T-helper 1 cell treated with Interleukin-12 subunit alpha and Interleukin-12 subunit beta and Interleukin-4 antibody, amounts not matched to agents 30 μg/mL and 1 μg/mL, for 36 hours (primary cell): ENCODE measurements around the gene EXOC6.
A peak's percentile ranks its signal among the peaks of the same experiment; 100 is the strongest.

Experiments used
- H3K27ac Mint-ChIP-seq: one replicate; pipeline ENCODE4 v1.8.0; 2021; ENCODE audit warnings: mild to moderate bottlenecking, mixed read lengths
- H3K27me3 Mint-ChIP-seq: one replicate; pipeline ENCODE4 v1.8.0; 2021; ENCODE audit warnings: low read depth, mixed read lengths
- H3K36me3 Mint-ChIP-seq: one replicate; pipeline ENCODE4 v1.8.0; 2021; ENCODE audit warnings: low read depth, mixed read lengths
- H3K4me1 Mint-ChIP-seq: one replicate; pipeline ENCODE4 v1.8.0; 2021; ENCODE audit warnings: low read depth, mixed read lengths
- H3K4me3 Mint-ChIP-seq: one replicate; pipeline ENCODE4 v1.8.0; 2021; ENCODE audit warnings: mild to moderate bottlenecking, moderate library complexity, mixed read lengths
- H3K9me3 Mint-ChIP-seq: one replicate; pipeline ENCODE4 v1.8.0; 2021; ENCODE audit warnings: mixed read lengths

Gene EXOC6

GRCh38 chr10:92846854-92847201, 1.5 kb upstream of the EXOC6 start:
- Mint-ChIP-seq H3K9me3 (no peaks in the 10 kb centered on the region), H3K27me3 (no peaks in the 10 kb centered on the region), H3K4me1 (peaks cover 37% of the 10 kb centered on the region), H3K27ac (peak overlapping the region; percentile 82), H3K36me3 (peaks cover 3% of the 10 kb centered on the region), H3K4me3 (peak overlapping the region; percentile 89)

GRCh38 chr10:92847202-92847864, 987 bp upstream of the EXOC6 start:
- no peaks in the 10 kb centered on the region for H3K27me3 Mint-ChIP-seq
- H3K27ac Mint-ChIP-seq = peak overlapping the region; percentile 82
- peak overlapping the region; percentile 89 for H3K4me3 Mint-ChIP-seq
- H3K4me1 Mint-ChIP-seq = peaks cover 40% of the 10 kb centered on the region
- peaks cover 3% of the 10 kb centered on the region for H3K36me3 Mint-ChIP-seq
- H3K9me3 Mint-ChIP-seq = no peaks in the 10 kb centered on the region

- no peaks in the 10 kb centered on the region for H3K9me3 Mint-ChIP-seq
- H3K36me3 Mint-ChIP-seq = peaks cover 3% of the 10 kb centered on the region
- peak overlapping the region; percentile 82 for H3K27ac Mint-ChIP-seq
- H3K4me1 Mint-ChIP-seq = peaks cover 38% of the 10 kb centered on the region
- H3K27me3 Mint-ChIP-seq = no peaks in the 10 kb centered on the region
- peak overlapping the region; percentile 89 for H3K4me3 Mint-ChIP-seq
Observed at GRCh38 chr10:92848037-92848440, 281 bp upstream of the EXOC6 start.

GRCh38 chr10:92849234-92849525, 860 bp downstream of the EXOC6 start:
- Mint-ChIP-seq H3K4me3 (peak overlapping the region; percentile 80), H3K9me3 (no peaks in the 10 kb centered on the region), H3K4me1 (peaks cover 36% of the 10 kb centered on the region), H3K36me3 (peaks cover 5% of the 10 kb centered on the region), H3K27ac (peak overlapping the region; percentile 83), H3K27me3 (no peaks in the 10 kb centered on the region)

- Mint-ChIP-seq H3K36me3 (peaks cover 5% of the 10 kb centered on the region), H3K9me3 (no peaks in the 10 kb centered on the region), H3K27ac (peak overlapping the region; percentile 83), H3K4me1 (peaks cover 36% of the 10 kb centered on the region), H3K27me3 (no peaks in the 10 kb centered on the region), H3K4me3 (peak overlapping the region; percentile 80)
Observed at GRCh38 chr10:92849576-92850090, 1.3 kb downstream of the EXOC6 start.

- H3K27ac Mint-ChIP-seq = no peak overlapping the region
- H3K9me3 Mint-ChIP-seq = no peaks in the 10 kb centered on the region
- no peaks in the 10 kb centered on the region for H3K27me3 Mint-ChIP-seq
- no peak overlapping the region for H3K4me3 Mint-ChIP-seq
- peaks cover 5% of the 10 kb centered on the region for H3K36me3 Mint-ChIP-seq
- H3K4me1 Mint-ChIP-seq = peaks cover 36% of the 10 kb centered on the region
Observed at GRCh38 chr10:92850185-92850584, 1.9 kb downstream of the EXOC6 start.

GRCh38 chr10:92851003-92851402, 2.7 kb downstream of the EXOC6 start:
- peaks cover 33% of the 10 kb centered on the region for H3K4me1 Mint-ChIP-seq
- H3K36me3 Mint-ChIP-seq = peaks cover 5% of the 10 kb centered on the region
- H3K9me3 Mint-ChIP-seq = no peaks in the 10 kb centered on the region
- H3K4me3 Mint-ChIP-seq = no peak overlapping the region
- H3K27me3 Mint-ChIP-seq = no peaks in the 10 kb centered on the region
- H3K27ac Mint-ChIP-seq = no peak overlapping the region

- no peak overlapping the region for H3K27ac Mint-ChIP-seq
- H3K4me3 Mint-ChIP-seq = no peak overlapping the region
- H3K36me3 Mint-ChIP-seq = peaks cover 17% of the 10 kb centered on the region
- H3K27me3 Mint-ChIP-seq = no peaks in the 10 kb centered on the region
- H3K9me3 Mint-ChIP-seq = peaks cover 35% of the 10 kb centered on the region
- H3K4me1 Mint-ChIP-seq = peaks cover 6% of the 10 kb centered on the region
Observed at GRCh38 chr10:92855560-92855959, 7.2 kb downstream of the EXOC6 start.

GRCh38 chr10:92857904-92858514, 9.7 kb downstream of the EXOC6 start:
- H3K27me3 Mint-ChIP-seq = no peaks in the 10 kb centered on the region
- H3K4me3 Mint-ChIP-seq = no peak overlapping the region
- peaks cover 18% of the 10 kb centered on the region for H3K36me3 Mint-ChIP-seq
- no peak overlapping the region for H3K27ac Mint-ChIP-seq
- H3K4me1 Mint-ChIP-seq = peaks cover 3% of the 10 kb centered on the region
- H3K9me3 Mint-ChIP-seq = peaks cover 40% of the 10 kb centered on the region

- Mint-ChIP-seq H3K36me3 (peaks cover 2% of the 10 kb centered on the region), H3K9me3 (no peaks in the 10 kb centered on the region), H3K27ac (no peak overlapping the region), H3K4me3 (no peak overlapping the region), H3K4me1 (peaks cover 2% of the 10 kb centered on the region), H3K27me3 (peaks cover 7% of the 10 kb centered on the region)
Observed at GRCh38 chr10:92867235-92867634, 18.9 kb downstream of the EXOC6 start.

- Mint-ChIP-seq H3K9me3 (no peaks in the 10 kb centered on the region), H3K27ac (no peak overlapping the region), H3K4me3 (no peak overlapping the region), H3K4me1 (peaks cover 6% of the 10 kb centered on the region), H3K27me3 (peaks cover 7% of the 10 kb centered on the region), H3K36me3 (peaks cover 2% of the 10 kb centered on the region)
Observed at GRCh38 chr10:92868036-92868435, 19.7 kb downstream of the EXOC6 start.

- Mint-ChIP-seq H3K27ac (no peak overlapping the region), H3K36me3 (peaks cover 2% of the 10 kb centered on the region), H3K4me3 (no peak overlapping the region), H3K4me1 (peaks cover 7% of the 10 kb centered on the region), H3K27me3 (peaks cover 7% of the 10 kb centered on the region), H3K9me3 (no peaks in the 10 kb centered on the region)
Observed at GRCh38 chr10:92868557-92868956, 20.2 kb downstream of the EXOC6 start.

GRCh38 chr10:92873029-92873428, 24.7 kb downstream of the EXOC6 start:
- Mint-ChIP-seq H3K36me3 (no peaks in the 10 kb centered on the region), H3K9me3 (no peaks in the 10 kb centered on the region), H3K27me3 (peaks cover 8% of the 10 kb centered on the region), H3K27ac (no peak overlapping the region), H3K4me3 (no peak overlapping the region), H3K4me1 (peaks cover 23% of the 10 kb centered on the region)

GRCh38 chr10:92876509-92877036, 28.3 kb downstream of the EXOC6 start:
- H3K36me3 Mint-ChIP-seq = peaks cover 2% of the 10 kb centered on the region
- H3K4me3 Mint-ChIP-seq = peak overlapping the region; percentile 42
- H3K27me3 Mint-ChIP-seq = peaks cover 11% of the 10 kb centered on the region
- H3K27ac Mint-ChIP-seq = no peak overlapping the region
- peaks cover 21% of the 10 kb centered on the region for H3K4me1 Mint-ChIP-seq
- peaks cover 3% of the 10 kb centered on the region for H3K9me3 Mint-ChIP-seq

- H3K27me3 Mint-ChIP-seq = peaks cover 8% of the 10 kb centered on the region
- H3K4me3 Mint-ChIP-seq = no peak overlapping the region
- H3K9me3 Mint-ChIP-seq = peaks cover 6% of the 10 kb centered on the region
- H3K4me1 Mint-ChIP-seq = peaks cover 16% of the 10 kb centered on the region
- H3K36me3 Mint-ChIP-seq = peaks cover 2% of the 10 kb centered on the region
- H3K27ac Mint-ChIP-seq = no peak overlapping the region
Observed at GRCh38 chr10:92880233-92880861, 32.0 kb downstream of the EXOC6 start.
